Uterus (tissue), 2 donors: ENCODE data around the gene AADAT.

Source experiments
- POLR2A ChIP-seq, 2 donors: fragments of 450-650 bp; IDR thresholded peaks; one replicate each; pipeline ENCODE4 v1.6.1; 2016; ENCODE audit warnings: antibody characterized with exemption in 2 of 2, mild to moderate bottlenecking in 1 of 2, moderate library complexity in 1 of 2
- TF ChIP-seq, protein P1 (sequence below), 4 experiments: fragments of 200-600 bp in 2 of 4; fragments of 450-650 bp in 2 of 4; sonication (generic) in 2 of 4; IDR thresholded peaks; one replicate each; pipeline ENCODE4 v1.5.1; 2016 to 2019; ENCODE audit warnings: antibody characterized with exemption in 4 of 4, mild to moderate bottlenecking in 2 of 4, moderate library complexity in 1 of 4

- TF ChIP-seq, protein P1, sequence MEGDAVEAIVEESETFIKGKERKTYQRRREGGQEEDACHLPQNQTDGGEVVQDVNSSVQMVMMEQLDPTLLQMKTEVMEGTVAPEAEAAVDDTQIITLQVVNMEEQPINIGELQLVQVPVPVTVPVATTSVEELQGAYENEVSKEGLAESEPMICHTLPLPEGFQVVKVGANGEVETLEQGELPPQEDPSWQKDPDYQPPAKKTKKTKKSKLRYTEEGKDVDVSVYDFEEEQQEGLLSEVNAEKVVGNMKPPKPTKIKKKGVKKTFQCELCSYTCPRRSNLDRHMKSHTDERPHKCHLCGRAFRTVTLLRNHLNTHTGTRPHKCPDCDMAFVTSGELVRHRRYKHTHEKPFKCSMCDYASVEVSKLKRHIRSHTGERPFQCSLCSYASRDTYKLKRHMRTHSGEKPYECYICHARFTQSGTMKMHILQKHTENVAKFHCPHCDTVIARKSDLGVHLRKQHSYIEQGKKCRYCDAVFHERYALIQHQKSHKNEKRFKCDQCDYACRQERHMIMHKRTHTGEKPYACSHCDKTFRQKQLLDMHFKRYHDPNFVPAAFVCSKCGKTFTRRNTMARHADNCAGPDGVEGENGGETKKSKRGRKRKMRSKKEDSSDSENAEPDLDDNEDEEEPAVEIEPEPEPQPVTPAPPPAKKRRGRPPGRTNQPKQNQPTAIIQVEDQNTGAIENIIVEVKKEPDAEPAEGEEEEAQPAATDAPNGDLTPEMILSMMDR (IDR thresholded peaks at IDR 0.05) = no peak
- TF ChIP-seq POLR2A (IDR thresholded peaks at IDR 0.05) = no peak
Measured at GRCh38 chr4:170088716-170089115, 1.0 kb downstream of the AADAT start.
